RWPE1 (cell line): ENCODE measurements around the gene ZNF281.

Experiments
- CTCF ChIA-PET: fragments of 350-600 bp; sonication (Branson Sonifier 250); formaldehyde crosslinking; extraction: SDS; loops from one replicate; lab custom pipeline; 2021; lab: Yijun Ruan, JAX
- POLR2A ChIA-PET: fragments of 400-600 bp; formaldehyde crosslinking; extraction: SDS; loops from one replicate; lab custom pipeline; 2020; ENCODE audit warnings: antibody characterized with exemption; ENCODE audit not compliant: low non-redundant PET; lab: Yijun Ruan, JAX
- DNase-seq: peaks from one replicate; pipeline ENCODE4 v3.0.0; 2012; ENCODE audit warnings: low spot score
- H3K27ac ChIP-seq: fragments of 450-650 bp; 2 replicates; pipeline ENCODE4 v1.5.1; 2017
- CTCF ChIP-seq: fragments of 450-650 bp; conservative IDR thresholded peaks from 2 replicates; pipeline ENCODE4 v1.5.1; 2017; ENCODE audit warnings: low read depth, mild to moderate bottlenecking

ZNF281 gene

DNA sequence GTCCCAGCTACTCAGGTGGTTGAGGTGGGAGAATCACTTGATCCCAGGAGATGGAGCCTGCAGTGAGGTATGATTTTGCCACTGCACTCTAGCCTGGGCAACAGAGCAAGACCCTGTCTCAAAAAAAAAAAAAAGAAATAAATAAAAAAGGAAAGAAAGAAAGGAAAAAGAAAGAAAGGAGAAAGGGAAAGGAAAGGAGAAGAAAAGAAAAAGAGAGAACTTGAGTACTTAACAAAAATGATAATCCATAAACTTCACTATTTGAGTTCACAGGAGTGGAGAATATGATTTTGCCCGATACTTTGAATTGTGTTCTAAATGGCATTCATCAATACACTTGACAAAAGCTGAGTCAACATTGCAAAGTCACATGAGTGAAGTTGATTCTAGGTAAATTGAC lies 23.8 kb upstream of the ZNF281 start:
- TF ChIP-seq CTCF = no peak
- POLR2A ChIA-PET = no interaction called here

DNA sequence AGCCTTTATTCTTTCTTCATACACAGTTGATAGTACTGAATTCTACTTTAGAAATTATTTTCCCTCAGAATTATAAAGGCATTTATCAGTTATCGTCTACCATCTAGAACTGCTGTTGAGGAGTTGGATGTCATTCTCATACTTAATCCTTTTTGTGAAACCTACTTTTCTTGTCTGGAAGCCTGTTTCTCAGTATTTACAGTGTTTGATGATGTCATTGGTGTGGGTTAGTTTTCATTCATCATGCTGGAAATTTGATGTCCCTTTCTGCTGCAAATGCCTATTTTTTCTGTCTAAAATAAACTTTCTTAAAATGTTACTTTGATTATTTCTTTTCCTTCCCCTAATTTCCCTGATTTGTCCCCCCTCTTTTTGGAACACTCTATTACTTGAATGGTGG lies 22.8 kb upstream of the ZNF281 start:
- no peak for TF ChIP-seq CTCF
- no peak for DNase-seq
- CTCF ChIA-PET = interaction anchor here (0.6 kb wide), 1 partner anchor 587 kb away, joined by 3 read pairs; no protein-coding TSS in a partner anchor
- POLR2A ChIA-PET = no interaction called here
- no peak overlapping the region for H3K27ac ChIP-seq

More for the DNA sequence above, 23.8 kb upstream of the ZNF281 start:
- CTCF ChIA-PET = interaction anchor here (0.6 kb wide), 1 partner anchor 9 kb away, joined by 3 read pairs; no protein-coding TSS in a partner anchor
- H3K27ac ChIP-seq = no peak overlapping the region
- DNase-seq = no peak

- TF ChIP-seq CTCF = no peak
- no peak for DNase-seq
- no peak overlapping the region for H3K27ac ChIP-seq
- ChIA-PET POLR2A (no interaction called here), CTCF (interaction anchor here (0.6 kb wide), 3 partner anchors 86 to 121 kb away, joined by 3 to 6 read pairs (median 3); no protein-coding TSS in a partner anchor)
These were observed 19.4 kb upstream of the ZNF281 start for GRCh38 chr1:200429221-200429751.

DNA sequence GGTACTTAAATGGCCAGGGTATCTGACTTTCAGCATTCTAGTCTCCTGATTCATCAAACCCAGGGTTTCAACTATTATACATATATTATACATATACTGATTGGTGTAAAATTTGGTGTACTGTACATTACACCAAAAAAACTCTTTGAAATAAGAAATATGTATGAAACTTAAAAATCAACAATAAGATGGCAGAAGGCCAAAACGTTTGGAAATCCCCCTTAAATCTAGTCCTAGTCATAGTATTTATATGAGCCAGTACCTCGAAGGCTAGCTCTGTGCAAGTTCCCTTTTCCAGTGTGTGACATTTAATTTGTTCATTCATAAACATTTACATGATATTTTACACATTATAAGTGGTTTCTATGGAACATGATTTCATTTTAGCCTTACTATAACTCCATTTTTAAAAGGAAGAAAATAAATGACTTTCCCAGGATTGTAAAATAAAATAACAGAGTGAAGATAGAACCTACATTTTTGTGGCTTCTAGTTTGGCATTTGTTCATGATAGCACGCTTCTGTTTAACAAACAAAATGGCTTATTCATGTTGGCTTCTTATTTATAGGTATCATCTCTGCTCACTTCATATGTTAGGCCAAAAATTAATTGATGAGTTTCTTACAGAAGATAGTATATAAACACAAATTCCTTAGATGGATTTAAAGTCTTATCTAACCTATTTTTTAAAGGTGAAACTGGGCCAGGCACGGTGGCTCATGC lies 18.8 kb upstream of the ZNF281 start:
- TF ChIP-seq CTCF = no peak
- ChIA-PET CTCF (interaction anchor here (0.9 kb wide), 1 partner anchor 60 kb away, joined by 5 read pairs; no protein-coding TSS in a partner anchor), POLR2A (no interaction called here)
- no peak for DNase-seq
- H3K27ac ChIP-seq = no peak overlapping the region

- POLR2A ChIA-PET = no interaction called here
These were observed 17.9 kb upstream of the ZNF281 start for GRCh38 chr1:200427744-200428143.

GRCh38 chr1:200426196-200426595 lies 16.4 kb upstream of the ZNF281 start:
- TF ChIP-seq CTCF = no peak
- POLR2A ChIA-PET = no interaction called here

More at GRCh38 chr1:200427744-200428143, 17.9 kb upstream of the ZNF281 start:
- CTCF ChIA-PET = interaction anchor here (0.9 kb wide), 1 partner anchor 61 kb away, joined by 5 read pairs; no protein-coding TSS in a partner anchor
- no peak for TF ChIP-seq CTCF
- no peak for DNase-seq
- H3K27ac ChIP-seq = no peak overlapping the region

More at GRCh38 chr1:200426196-200426595, 16.4 kb upstream of the ZNF281 start:
- no peak for DNase-seq
- H3K27ac ChIP-seq = no peak overlapping the region
- CTCF ChIA-PET = interaction anchor here (0.6 to 1.4 kb wide), 3 partner anchors 9 to 319 kb away, joined by 3 to 5 read pairs (median 3); no protein-coding TSS in a partner anchor
